HG03064 (cell line): ENCODE data around the gene PRKRIP1.
"Not testable (repeated sequence)": the region's sequence is repeated elsewhere in the genome, so short reads cannot be mapped to it uniquely, and the experiment has no call there.

Source experiments
- ATAC-seq: cut with Tn5 transposase; IDR thresholded peaks from one replicate; pipeline ENCODE4 v1.9.1; 2021; ENCODE audit warnings: low read depth; ENCODE audit not compliant: unreplicated experiment

PRKRIP1 gene

GRCh38 chr7:102403563-102403962, 7.4 kb downstream of the PRKRIP1 start:
- no peak for ATAC-seq

- ATAC-seq: no peak
These were observed 8.1 kb downstream of the PRKRIP1 start for GRCh38 chr7:102404005-102404861.

GRCh38 chr7:102404862-102405188, 8.7 kb downstream of the PRKRIP1 start:
- not testable (repeated sequence) for ATAC-seq

GRCh38 chr7:102407910-102408309, 11.7 kb downstream of the PRKRIP1 start:
- no peak for ATAC-seq

GRCh38 chr7:102408530-102408929, 12.4 kb downstream of the PRKRIP1 start:
- not testable (repeated sequence) for ATAC-seq

- ATAC-seq: no peak
These were observed 13.2 kb downstream of the PRKRIP1 start for GRCh38 chr7:102409340-102409739.

GRCh38 chr7:102410123-102410522, 14.0 kb downstream of the PRKRIP1 start:
- no peak for ATAC-seq

GRCh38 chr7:102410918-102411317, 14.8 kb downstream of the PRKRIP1 start:
- ATAC-seq: no peak

GRCh38 chr7:102412548-102412947, 16.4 kb downstream of the PRKRIP1 start:
- ATAC-seq: no peak

- no peak for ATAC-seq
These were observed 16.9 kb downstream of the PRKRIP1 start for GRCh38 chr7:102413091-102413490.

- ATAC-seq: no peak
These were observed 17.4 kb downstream of the PRKRIP1 start for GRCh38 chr7:102413611-102414010.

GRCh38 chr7:102415685-102416225, 19.6 kb downstream of the PRKRIP1 start:
- no peak for ATAC-seq

GRCh38 chr7:102416406-102416805, 20.2 kb downstream of the PRKRIP1 start:
- ATAC-seq: no peak

- no peak for ATAC-seq
These were observed 20.9 kb downstream of the PRKRIP1 start for GRCh38 chr7:102417105-102417504.

- ATAC-seq: no peak
These were observed 22.4 kb downstream of the PRKRIP1 start for GRCh38 chr7:102418592-102418991.

GRCh38 chr7:102421706-102422240, 25.6 kb downstream of the PRKRIP1 start:
- ATAC-seq: no peak

- ATAC-seq: no peak
These were observed 28.0 kb downstream of the PRKRIP1 start for GRCh38 chr7:102424129-102424551.

- no peak for ATAC-seq
These were observed 28.6 kb downstream of the PRKRIP1 start for GRCh38 chr7:102424787-102425218.

- ATAC-seq: peak; percentile 60
These were observed 29.6 kb downstream of the PRKRIP1 start for GRCh38 chr7:102425639-102426267.

- peak; percentile 44 for ATAC-seq
These were observed 30.3 kb downstream of the PRKRIP1 start for GRCh38 chr7:102426268-102427018.

- no peak for ATAC-seq
These were observed 30.8 kb downstream of the PRKRIP1 start for GRCh38 chr7:102427019-102427405.
